HG03521 (cell line): ENCODE results near the gene GABRG3.
"Not testable (repeated sequence)": the region's sequence is repeated elsewhere in the genome, so short reads cannot be mapped to it uniquely, and the experiment has no call there.

Source experiments
- ATAC-seq: cut with Tn5 transposase; IDR thresholded peaks from one replicate; pipeline ENCODE4 v1.9.1; 2021; ENCODE audit warnings: mild to moderate bottlenecking, moderate library complexity; ENCODE audit not compliant: unreplicated experiment

Gene GABRG3

DNA sequence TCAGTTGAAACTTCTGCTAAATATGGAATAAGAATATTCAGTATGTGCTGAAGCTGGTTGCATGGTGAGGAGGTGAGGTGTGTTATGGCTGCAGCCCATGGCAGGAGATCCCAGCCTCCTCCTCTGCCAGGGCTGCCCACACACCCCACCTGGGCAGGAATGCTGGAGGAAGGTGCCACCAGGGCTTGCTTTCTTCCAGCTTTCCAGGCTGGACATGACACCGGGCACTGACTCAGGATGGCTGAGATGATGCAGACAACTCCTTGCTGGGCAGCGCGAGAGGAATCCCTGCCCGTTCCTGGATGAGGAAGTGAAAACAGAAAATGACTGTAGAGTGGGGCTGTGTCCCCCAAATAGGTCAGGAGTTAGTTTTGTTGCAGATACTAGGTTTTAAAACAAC, 14.1 kb downstream of the GABRG3 start:
- ATAC-seq = no peak

GRCh38 chr15:26996250-26996649, 25.3 kb downstream of the GABRG3 start:
- no peak for ATAC-seq

- ATAC-seq = not testable (repeated sequence)
Measured at GRCh38 chr15:27003003-27003402, 32.0 kb downstream of the GABRG3 start.

- ATAC-seq = not testable (repeated sequence)
Measured at GRCh38 chr15:27004226-27004625, 33.2 kb downstream of the GABRG3 start.

- no peak for ATAC-seq
Measured at GRCh38 chr15:27017168-27017809, 46.3 kb downstream of the GABRG3 start.

DNA sequence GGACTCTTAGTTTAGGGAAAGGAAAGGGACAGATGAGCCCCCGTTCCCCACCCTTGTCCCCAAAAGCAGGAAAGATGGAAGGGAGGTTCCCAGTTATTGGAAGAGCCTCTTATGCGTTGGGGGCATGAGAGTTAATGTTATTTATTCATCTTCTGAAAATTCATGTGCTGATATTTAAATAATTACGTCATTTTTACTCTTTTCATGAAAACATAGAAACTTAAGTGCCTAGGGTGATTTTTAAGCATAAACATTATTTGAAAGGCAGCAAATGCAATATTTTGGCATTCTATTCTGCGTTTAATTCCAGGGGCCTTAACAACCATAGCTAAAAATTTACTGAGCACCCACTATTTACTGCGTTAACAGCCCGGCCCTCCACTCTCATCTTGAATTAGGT, 48.7 kb downstream of the GABRG3 start:
- no peak for ATAC-seq

GRCh38 chr15:27025481-27025966, 54.5 kb downstream of the GABRG3 start:
- ATAC-seq = no peak

GRCh38 chr15:27027229-27027628, 56.2 kb downstream of the GABRG3 start:
- ATAC-seq = no peak

DNA sequence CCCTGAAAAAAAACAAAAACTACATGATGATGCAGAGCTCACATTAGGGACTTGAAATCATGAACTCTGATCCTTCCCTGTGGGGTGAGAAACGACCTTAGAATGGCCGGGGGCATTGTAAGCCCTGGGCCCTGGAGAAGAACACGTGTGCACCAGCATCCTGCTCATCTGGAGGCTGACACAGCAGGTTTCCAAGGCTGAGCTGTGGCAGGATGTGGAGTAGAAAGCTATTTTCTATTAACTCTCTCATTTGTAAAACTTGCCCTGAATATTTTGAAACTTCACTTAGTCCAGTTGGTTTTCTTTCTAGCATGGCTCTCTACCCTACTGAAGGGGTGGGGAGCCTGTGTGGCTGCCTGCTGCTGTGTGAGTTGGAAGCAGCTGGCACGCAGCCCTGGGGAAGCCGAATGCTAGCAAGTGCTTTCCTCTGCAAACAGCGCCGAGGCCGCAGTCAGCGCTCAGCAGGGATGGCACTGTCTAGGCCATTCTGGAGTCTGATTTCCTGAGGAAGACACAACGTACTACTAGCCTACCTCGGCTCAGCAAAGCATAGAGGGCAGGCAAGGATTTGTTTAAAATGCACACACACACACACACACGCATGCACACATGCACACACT, 58.0 kb downstream of the GABRG3 start:
- no peak for ATAC-seq

- ATAC-seq = no peak
Measured at GRCh38 chr15:27036210-27036609, 65.2 kb downstream of the GABRG3 start.

DNA sequence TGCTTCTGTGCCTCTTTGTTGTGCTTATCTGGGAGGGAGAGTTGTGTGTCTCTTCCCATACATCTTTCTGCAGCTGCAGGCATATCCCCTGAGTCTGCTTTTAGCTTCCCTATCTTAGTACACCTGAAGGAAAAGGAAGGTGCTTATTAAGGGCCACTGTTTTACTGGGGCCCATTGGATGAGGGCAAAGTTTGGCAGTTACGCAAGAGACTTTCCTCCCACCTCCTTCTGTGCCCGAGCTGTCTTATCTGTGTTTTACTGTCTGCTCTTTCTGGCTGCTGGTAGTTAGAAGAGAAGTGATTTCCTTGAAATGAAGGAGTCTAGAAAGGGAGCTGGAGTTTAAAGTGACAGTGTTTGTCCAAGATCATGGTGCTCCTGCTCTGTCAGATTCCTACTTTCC, 66.5 kb downstream of the GABRG3 start:
- ATAC-seq = no peak

DNA sequence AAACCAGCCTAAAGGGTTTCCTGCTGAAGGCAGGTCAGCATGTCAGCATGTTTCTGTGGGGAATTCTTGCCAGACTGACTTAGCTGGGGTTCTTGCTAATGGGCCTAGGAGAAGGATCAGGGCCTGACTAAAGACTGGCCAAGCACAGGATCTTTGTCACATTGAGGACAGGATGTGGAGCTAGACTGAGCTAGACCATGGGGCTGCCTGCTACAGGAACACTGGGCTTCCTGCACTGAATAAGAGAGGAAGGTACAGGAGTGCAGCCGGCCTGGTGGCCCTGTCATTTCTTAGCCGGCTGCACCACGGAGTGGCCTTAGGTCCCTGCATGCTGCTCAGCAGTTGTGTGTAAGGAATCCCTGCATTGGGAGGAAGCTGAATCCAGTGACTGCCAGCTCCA, 68.2 kb downstream of the GABRG3 start:
- ATAC-seq = no peak

DNA sequence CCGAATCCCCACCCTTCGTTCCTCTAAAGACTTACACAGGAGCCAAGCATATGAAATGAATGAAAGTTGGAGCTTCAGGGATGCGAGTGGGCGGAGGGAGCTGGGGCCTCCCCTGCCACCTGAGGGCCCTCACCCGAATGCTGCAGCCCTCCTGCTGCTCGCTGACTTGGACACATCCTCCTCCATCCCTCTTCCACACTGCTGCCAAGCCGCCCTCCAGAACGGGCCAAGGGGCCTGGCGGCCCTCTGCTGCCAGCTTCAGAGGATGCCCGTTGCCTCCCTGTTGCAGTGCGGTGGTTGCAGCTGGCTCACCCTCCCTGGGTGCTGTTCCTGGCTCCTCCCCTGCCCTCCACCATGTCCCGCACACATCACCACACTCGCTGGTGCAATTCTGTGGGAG, 71.2 kb downstream of the GABRG3 start:
- ATAC-seq = no peak

DNA sequence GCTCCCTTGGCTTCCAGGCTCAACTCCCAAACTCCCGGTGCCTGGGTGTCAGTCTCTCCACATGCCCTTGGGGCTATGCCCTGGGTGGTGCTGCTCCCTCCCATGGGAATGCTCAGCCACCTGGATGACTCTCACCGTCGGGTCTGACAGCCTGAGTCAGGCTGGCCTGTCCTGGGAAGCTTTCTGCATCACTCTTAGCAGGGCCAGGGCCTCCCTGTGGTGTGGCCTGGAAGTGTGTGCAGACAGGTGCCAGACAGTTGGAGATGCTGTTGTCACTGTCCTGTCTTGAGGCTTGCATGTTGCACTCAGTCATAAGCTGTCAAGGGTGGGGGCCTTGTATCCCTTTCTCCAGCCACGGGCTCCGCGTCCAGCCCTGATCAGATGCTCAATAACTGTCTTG, 71.7 kb downstream of the GABRG3 start:
- ATAC-seq = no peak

GRCh38 chr15:27043770-27044169, 72.8 kb downstream of the GABRG3 start:
- no peak for ATAC-seq

GRCh38 chr15:27045796-27046195, 74.8 kb downstream of the GABRG3 start:
- no peak for ATAC-seq

- ATAC-seq = no peak
Measured at GRCh38 chr15:27046880-27047279, 75.9 kb downstream of the GABRG3 start.

GRCh38 chr15:27050163-27050562, 79.2 kb downstream of the GABRG3 start:
- no peak for ATAC-seq

DNA sequence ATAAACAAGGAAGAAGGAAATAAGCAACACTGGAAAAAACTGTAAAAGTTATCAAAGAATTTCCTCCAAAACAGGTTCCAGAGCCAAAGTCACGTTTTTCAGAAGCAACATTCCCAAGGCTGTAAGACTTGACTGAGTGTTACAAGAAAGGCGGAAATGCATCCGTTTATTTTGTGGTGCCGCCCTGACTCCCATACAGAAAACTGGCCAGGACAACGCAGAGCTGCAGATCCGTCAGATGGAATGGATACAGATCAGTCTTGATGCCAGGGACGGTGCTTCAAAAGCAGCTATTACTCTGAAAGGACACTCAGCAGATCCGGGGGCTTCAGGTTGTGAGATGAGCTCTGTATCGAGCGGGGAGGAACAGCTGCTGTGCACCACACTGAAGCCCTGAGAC, 83.4 kb downstream of the GABRG3 start:
- no peak for ATAC-seq

DNA sequence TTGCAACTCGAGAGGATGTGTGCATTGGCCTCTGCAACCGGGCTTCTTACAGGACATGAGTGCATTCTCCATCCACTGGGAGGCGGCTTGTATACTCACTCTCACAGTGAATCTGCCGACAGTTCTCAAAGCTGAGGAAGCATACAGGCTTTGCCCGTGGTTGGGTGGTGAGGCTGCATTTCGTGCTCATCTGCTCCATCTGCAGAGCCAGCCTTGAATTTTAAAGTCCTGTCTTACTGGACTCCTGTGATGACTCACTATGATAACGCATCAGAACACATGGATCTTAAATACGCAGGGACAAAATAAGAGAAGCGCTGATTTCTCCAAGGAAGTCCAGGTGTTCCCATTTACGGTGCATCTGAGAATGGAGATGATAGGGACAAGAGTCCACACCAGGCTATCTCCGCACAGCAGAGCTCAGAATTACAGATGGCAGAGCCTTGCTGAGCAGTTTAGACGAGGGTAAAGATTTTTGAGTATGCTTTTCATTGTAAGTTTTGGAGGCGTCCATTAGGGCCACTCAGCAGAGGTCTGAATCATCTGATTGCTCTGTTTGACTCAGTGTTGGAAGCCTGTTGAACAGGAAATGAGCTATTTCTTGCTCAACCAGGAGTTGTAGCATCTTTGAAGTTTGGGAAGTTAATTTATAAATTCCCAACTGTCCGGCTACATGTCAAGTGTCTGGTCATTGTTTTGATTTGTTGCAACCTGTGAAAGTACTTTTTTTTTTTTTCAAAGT, 87.1 kb downstream of the GABRG3 start:
- no peak for ATAC-seq

DNA sequence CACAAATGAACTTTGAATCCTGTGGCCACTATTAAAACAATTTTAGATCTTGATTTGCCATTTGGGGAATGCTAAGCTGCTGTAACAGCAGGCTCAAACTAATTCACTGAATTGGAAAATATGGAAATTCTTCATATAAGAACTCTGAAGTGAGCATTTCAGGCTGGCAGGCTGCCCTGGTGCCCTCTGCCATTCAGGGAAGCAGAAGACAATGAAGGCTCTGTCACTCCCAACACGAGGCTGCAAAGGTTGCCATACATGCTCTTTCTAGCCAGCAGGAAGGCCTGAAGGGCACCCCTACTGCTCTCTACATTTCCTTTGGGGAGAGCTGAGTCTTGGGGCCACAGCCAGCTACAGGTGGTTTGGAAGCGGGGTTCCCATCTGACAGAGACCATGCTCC, 88.0 kb downstream of the GABRG3 start:
- ATAC-seq = no peak

- no peak for ATAC-seq
Measured at GRCh38 chr15:27059610-27060202, 88.7 kb downstream of the GABRG3 start.
